GM18907 (cell line): ENCODE data around the gene IL6R.
"Not testable (repeated sequence)": the region's sequence is repeated elsewhere in the genome, so short reads cannot be mapped to it uniquely, and the experiment has no call there.

Experiments
- ATAC-seq: cut with Tn5 transposase; IDR thresholded peaks from one replicate; pipeline ENCODE4 v1.9.1; 2021; ENCODE audit warnings: mild to moderate bottlenecking, moderate library complexity; ENCODE audit not compliant: unreplicated experiment

The IL6R gene

DNA sequence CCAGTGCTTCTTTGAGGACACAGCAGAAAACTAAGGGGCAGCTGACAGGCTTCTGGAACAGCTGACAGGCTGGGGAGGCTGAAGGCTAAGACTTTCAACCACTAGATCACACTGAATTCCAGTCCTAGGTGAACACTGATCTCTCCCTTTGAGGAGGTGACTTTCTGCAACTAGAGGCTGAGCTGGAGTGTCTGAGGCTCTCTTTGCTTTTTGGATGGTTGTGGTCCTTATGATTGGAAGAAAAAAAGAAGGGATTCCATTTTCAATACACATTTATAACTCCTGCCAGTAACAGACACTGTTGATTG, 1.4 kb downstream of the IL6R start:
- no peak for ATAC-seq

GRCh38 chr1:154406886-154407197, 1.7 kb downstream of the IL6R start:
- no peak for ATAC-seq

DNA sequence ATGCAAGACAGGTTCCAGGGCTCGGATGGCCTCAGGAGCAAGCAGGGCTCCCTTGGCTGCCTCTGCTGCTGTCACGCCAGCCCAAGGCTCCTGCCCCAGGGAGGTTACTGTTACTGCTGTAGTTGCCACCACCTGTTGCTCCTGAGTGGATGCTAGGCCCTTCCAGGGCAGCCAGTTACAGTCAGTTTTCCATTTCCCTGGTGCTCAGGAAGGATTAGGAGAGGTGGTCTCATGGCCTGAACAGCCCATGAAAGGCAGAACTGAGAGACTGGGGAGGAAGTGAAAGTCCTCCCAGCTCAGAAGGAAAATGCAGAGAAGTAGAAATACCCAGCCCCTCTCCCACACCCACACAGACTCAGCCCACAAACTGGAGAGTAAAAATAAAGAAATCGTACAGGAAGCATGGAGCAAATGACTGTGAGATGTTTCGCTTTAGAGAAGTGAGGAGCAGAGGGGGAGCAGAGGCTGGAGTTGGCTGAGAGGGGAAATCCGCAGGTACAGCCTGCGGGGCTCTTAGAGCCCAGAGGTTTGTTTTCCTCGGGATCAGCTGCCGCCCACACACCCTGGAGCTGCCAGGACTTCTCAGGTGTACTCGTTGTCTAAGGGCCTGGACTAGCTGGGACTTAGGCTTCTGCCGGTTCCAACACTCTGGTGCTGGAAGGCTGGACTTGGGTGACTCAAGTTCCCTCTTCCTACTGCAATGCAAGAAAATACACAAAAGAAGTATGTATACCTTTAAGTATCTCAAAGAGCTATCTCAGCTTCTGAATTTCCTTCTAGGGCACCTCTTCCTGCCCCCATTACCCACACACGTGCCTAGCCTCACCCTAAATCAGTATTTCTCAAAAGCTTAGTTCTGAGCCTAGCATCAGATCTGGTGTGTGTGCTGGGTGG, 2.3 kb downstream of the IL6R start:
- no peak for ATAC-seq

GRCh38 chr1:154408174-154408777, 3.1 kb downstream of the IL6R start:
- no peak for ATAC-seq

DNA sequence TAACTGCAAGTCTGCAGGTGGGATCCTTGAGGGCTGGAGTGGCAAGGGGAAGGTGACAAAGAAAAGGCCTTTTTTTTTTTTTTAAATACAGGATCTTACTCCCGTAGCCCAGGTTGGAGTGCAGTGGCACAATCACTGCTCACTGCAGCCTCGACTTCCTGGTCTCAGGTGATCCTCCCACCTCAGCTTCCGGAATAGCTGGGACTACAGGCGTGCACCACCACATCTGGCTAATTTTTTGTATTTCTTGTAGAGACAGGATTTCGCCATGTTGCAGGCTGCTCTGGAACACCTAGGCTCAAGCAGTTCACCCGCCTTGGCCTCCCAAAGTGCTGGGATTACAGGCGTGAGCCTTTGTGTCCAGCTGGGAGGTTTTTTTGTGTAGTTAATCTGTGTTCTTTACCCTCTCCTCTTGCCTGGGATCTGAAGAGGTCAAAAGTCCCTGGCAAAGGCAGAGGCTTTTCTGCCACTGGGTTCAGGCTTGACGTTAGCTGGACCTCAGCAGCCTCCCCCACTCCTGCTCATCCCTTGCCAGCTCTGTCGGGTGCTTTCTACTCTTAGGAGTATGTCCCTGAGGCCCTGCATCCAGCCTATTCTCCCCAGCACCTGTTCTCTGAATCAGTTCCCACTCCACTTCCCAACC, 5.2 kb downstream of the IL6R start:
- no peak for ATAC-seq

- ATAC-seq = no peak
Observed at GRCh38 chr1:154411525-154411924, 6.4 kb downstream of the IL6R start.

DNA sequence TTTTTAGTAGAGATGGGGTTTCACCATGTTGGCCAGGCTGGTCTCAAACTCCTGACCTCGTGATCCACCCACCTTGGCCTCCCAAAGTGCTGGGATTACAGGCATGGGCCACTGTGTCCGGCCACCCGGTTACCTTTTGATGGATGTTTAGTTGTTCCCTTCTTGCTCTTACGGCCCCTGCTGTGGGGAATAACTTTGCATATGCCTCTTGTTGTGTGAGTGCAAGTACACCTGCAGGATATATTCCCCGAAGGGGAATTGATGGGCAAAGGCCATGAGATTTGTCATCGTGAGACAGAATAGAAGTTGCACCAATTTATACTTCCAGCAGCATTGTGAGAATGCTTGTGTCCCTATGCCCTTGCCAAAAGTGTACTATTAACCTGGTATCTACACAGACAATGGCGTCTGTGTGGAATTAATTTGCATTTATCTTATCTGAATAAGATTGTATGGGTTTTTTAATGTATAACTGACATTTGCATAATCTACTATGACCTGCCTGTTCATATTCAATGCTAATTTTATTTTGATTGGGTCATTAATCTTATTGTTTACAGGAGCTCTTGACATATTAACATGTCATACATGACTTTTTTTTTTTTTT, 8.1 kb downstream of the IL6R start:
- ATAC-seq = no peak

DNA sequence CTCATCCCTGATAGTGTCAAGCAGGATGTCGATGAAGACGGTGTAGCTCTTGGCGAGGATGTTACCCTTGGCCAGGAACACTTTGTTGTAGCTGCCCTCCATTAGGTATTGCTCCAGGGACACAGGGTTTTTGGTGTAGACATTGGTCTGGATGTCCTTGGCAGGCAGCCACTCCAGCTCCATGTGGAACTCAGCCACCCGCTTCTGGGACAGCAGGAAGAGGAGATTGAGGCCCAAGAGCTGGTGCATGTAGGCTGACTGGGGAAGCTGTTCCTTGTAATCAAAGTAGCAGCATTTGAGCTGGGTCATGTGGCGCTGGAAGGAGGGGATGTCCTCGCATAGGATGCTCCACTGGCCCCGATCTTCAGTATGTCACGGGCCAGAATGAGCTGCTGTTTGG, 9.5 kb downstream of the IL6R start:
- no peak for ATAC-seq

DNA sequence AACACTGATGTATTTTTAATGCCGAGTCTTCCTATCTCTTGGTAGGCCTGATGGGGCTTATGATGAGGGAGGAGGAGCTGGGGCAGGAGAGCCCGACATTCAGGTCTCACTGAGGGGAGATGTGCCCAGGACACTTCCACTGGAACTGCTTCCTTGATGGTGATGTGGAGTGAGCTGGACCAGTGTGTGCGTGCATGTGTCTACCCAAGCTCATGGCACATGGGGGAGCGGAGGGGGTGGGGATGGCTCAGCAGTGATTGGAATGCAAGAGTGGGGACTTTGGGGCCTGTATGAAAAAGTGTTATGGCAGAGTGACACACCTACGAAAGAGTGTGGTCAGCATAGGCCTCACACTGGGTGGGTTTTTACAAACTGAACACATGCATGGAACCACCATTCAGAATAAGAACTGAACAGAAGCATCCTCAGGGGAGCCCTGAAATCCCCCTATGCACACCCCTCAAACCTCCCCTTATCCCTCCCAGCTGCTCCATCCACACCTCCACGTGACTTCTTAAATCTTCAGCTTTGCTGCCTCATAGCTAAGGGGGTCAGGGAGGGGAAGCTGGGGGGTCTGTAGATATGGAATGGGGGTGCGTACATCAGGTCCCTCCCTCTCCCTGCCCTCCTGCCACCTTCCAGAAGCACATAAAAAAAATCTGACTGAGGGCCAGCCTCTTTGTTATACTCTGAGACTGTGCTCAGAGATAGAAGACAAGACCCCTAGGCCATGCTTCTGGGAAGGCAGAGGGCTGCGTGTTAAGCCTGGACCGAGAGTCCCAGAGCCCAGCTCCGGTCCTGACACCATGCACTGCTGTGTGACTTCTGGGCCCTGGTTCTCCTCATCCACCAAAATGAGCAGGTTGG, 11.6 kb downstream of the IL6R start:
- ATAC-seq = no peak

DNA sequence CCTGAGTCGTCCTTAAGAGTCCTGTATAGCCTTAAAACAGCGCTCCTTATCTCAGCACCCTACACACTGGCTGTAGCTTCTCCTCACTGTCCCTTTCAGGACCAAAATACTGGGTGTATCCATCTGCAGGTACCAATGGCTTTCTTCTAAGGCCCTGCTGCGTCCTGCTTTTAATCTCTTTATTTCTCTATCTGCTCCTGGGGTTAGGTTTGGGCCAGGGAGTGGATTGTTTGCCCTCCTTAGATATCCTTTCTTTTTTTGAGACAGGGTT, 12.1 kb downstream of the IL6R start:
- ATAC-seq = no peak

DNA sequence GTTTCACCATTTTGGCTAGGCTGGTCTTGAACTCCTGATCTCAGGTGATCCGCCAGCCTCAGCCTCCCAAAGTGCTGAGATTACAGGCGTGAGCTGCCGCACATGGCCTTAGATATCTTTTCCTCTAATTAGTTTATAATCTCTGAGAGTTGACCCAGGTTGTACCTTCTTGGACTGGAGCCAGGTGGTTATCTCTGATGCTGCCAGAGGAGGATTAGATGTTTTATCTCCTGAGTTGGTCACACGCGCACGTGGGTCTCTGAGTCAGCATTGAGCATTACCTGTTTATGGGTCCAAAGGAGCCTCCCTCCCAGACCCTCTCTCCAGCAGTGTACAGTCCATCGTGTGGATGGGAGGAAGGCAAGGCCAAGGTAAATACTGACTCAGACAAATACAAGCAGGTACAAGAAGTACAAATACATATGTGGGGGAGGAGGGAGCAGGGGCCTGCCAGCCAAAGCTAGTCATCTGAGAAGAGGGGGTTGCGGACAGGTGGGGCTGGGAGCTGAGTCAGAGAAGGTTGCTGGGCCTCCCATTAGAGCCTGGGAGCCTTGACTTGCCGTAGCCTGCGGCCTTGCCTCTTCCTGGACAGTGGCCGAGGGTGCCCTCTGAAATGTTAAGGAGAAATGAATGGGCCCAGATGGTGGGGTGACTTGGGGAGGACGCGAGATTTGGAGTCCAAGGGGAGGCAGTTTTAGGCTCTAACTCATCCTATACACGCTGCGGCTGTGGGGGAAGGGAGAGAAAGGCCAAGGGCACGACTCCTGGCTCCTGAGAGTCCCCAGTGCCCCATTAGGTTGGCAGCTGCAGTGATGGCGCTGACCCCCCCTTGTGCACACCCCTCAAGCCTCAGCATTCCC, 13.1 kb downstream of the IL6R start:
- ATAC-seq = no peak

- no peak for ATAC-seq
Observed at GRCh38 chr1:154418923-154419619, 13.9 kb downstream of the IL6R start.

GRCh38 chr1:154419620-154420571, 14.8 kb downstream of the IL6R start:
- ATAC-seq = no peak

- no peak for ATAC-seq
Observed at GRCh38 chr1:154420961-154421924, 16.1 kb downstream of the IL6R start.

DNA sequence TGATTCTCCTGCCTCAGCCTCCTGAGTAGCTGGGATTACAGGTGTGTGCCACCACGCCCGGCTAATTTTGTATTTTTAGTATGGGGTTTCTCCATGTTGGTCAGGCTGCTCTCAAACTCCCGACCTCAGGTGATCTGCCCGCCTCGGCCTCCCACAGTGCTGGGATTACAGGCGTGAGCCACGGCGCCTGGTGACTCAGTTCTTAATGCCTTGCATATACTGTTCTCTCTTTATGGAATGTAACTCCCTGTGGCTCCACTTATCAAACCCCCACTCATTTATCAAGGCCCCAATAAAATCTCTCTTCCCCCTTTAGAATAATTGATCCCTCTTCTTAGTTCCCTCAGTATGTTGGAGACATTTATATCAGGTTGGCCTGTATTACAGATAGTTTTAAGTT, 16.9 kb downstream of the IL6R start:
- not testable (repeated sequence) for ATAC-seq

GRCh38 chr1:154422521-154422920, 17.4 kb downstream of the IL6R start:
- ATAC-seq = no peak

DNA sequence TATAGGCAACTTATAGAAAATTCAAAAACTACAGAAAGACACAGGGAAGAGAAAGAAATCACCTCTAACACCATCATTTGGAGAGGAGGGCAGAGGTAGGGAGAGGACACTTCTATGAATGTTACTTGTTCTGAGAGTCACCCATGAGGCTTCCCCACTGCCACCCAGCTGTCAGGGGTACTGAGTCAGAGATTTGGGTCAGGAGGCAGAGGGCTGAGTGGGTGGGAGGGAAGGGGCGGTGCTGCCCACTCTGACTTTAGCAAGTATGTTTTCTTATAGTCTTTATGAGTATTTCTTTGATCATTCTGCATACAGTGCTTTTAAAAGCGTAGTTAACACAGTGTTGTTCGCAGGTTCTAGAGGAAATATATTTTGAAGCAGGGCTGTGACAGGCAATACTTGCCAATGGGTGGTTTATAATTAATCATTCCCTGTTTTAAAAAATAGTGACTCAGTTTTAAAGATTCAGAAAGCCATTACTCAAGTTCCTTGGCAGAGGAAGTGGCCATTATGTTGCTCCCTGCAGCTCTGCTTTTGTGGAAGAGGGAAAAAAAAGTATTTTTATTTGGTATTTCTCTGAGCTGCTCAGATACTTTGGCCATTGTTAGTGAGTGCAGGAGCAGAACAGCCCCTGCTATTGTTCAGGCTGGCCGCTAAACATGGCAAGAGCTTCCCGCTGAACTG, 18.3 kb downstream of the IL6R start:
- no peak for ATAC-seq
